BE2C (cell line): ENCODE results near the gene DCLK1.

ENCODE experiments used
- DNase-seq: peaks from one replicate; pipeline ENCODE4 v3.0.0-alpha.2; 2020
- H3K27me3 ChIP-seq: fragments of 250-450 bp; sonication (Bioruptor Pico); 2 replicates; pipeline ENCODE4 v1.5.1; 2020; ENCODE audit warnings: mild to moderate bottlenecking
- H3K36me3 ChIP-seq: fragments of 250-450 bp; sonication (Bioruptor Pico); 2 replicates; pipeline ENCODE4 v1.5.1; 2020; ENCODE audit warnings: mild to moderate bottlenecking
- H3K4me1 ChIP-seq: fragments of 250-450 bp; sonication (Bioruptor Pico); 2 replicates; pipeline ENCODE4 v1.5.1; 2020
- H3K4me3 ChIP-seq: 2 replicates; pipeline ENCODE4 v1.5.1; 2011; ENCODE audit warnings: low read depth, low read length
- H3K9me3 ChIP-seq: fragments of 250-450 bp; sonication (Bioruptor Pico); 2 replicates; pipeline ENCODE4 v1.5.1; 2020
- TF ChIP-seq, protein P1 (sequence below): IDR thresholded peaks from 2 replicates; pipeline ENCODE4 v1.5.1; 2012; ENCODE audit warnings: mild to moderate bottlenecking, low read depth, low read length

Gene DCLK1

DNA sequence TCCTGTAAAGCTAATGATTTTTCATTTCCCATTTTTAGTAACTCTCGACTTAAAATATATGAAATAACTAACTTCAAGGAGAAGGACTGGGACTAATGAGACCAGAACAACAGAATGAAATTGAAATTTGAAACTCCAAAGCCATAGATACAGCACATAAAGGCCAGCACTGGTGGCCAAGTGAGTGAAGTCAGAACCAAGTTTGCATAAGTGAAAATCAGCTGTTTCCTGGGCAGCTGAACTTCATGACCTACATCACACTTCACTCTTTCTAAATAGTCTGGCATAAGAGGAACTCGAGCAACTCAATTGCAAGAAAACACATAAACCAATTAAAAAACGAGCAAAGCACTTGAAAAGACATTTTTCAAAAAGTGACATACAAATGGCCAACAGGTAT is 84.5 kb downstream of the DCLK1 start:
- H3K4me1 ChIP-seq = peaks cover 5% of the 10 kb centered on the region
- TF ChIP-seq, protein P1, sequence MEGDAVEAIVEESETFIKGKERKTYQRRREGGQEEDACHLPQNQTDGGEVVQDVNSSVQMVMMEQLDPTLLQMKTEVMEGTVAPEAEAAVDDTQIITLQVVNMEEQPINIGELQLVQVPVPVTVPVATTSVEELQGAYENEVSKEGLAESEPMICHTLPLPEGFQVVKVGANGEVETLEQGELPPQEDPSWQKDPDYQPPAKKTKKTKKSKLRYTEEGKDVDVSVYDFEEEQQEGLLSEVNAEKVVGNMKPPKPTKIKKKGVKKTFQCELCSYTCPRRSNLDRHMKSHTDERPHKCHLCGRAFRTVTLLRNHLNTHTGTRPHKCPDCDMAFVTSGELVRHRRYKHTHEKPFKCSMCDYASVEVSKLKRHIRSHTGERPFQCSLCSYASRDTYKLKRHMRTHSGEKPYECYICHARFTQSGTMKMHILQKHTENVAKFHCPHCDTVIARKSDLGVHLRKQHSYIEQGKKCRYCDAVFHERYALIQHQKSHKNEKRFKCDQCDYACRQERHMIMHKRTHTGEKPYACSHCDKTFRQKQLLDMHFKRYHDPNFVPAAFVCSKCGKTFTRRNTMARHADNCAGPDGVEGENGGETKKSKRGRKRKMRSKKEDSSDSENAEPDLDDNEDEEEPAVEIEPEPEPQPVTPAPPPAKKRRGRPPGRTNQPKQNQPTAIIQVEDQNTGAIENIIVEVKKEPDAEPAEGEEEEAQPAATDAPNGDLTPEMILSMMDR = no peak
- no peak overlapping the region for H3K4me3 ChIP-seq
- DNase-seq = no peak
- H3K27me3 ChIP-seq = no peaks in the 10 kb centered on the region
- H3K36me3 ChIP-seq = no peaks in the 10 kb centered on the region
- H3K9me3 ChIP-seq = no peaks in the 10 kb centered on the region

- H3K4me1 ChIP-seq = peaks cover 5% of the 10 kb centered on the region
- TF ChIP-seq, protein P1 = no peak
- no peak for DNase-seq
- no peaks in the 10 kb centered on the region for H3K27me3 ChIP-seq
- H3K9me3 ChIP-seq = no peaks in the 10 kb centered on the region
- H3K4me3 ChIP-seq = no peak overlapping the region
- no peaks in the 10 kb centered on the region for H3K36me3 ChIP-seq
Measured at GRCh38 chr13:36038785-36039555, 92.2 kb downstream of the DCLK1 start.

DNA sequence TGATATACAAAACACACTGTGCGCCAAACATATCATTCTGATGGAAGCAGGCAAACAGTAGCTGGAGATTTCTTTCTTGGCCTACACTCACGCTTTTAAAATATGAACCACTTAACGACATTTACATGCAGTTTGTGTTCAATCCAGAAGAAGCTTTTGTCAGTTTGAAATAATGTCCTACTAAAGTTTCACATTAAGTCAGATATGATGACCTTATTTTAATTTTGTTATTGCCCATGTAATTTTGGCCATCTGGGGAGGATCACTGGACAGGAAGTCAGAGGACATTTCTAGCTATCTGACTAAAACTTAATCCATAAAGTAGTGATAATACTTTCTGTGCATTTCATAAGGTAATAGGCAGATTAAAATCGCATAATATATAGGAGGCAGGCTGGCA is 98.1 kb downstream of the DCLK1 start:
- Histone ChIP-seq H3K9me3 (no peaks in the 10 kb centered on the region), H3K4me3 (no peak overlapping the region), H3K27me3 (no peaks in the 10 kb centered on the region), H3K4me1 (peaks cover 17% of the 10 kb centered on the region), H3K36me3 (no peaks in the 10 kb centered on the region)
- DNase-seq = no peak
- TF ChIP-seq, protein P1 = no peak

DNA sequence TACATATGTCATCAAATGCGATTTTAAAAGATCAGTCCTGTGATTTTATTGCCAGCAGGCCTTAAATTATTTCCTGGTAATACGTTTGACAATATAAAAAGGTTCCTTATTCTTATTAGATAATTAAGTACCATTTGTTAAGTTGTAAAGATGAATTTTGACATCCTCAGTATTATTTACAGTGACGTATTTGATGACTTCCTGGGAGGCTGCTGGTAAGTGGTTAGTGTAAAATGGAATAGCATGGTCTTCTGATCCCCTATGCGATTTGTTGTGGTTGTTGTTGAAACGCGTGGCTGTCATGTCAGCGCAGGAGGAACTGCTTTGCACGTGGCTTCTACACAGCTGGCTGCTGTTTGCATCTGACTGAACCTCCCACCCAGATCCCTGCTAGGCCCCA is 99.7 kb downstream of the DCLK1 start:
- TF ChIP-seq, protein P1 = no peak
- Histone ChIP-seq H3K4me1 (peaks cover 17% of the 10 kb centered on the region), H3K36me3 (no peaks in the 10 kb centered on the region), H3K9me3 (no peaks in the 10 kb centered on the region), H3K4me3 (0 out of 2 replicates have a peak overlapping the region, but pooled peaks have one; percentile 21), H3K27me3 (no peaks in the 10 kb centered on the region)
- peak; percentile 69 for DNase-seq

- DNase-seq = peak; percentile 72
- Histone ChIP-seq H3K27me3 (no peaks in the 10 kb centered on the region), H3K36me3 (no peaks in the 10 kb centered on the region), H3K9me3 (no peaks in the 10 kb centered on the region), H3K4me1 (peaks cover 17% of the 10 kb centered on the region), H3K4me3 (peak overlapping the region; percentile 21; the same call in 1 of the 2 replicates)
- TF ChIP-seq, protein P1 = no peak
Measured at GRCh38 chr13:36030670-36031331, 100.4 kb downstream of the DCLK1 start.

GRCh38 chr13:36029166-36029565 is 102.0 kb downstream of the DCLK1 start:
- Histone ChIP-seq H3K9me3 (no peaks in the 10 kb centered on the region), H3K4me1 (peaks cover 17% of the 10 kb centered on the region), H3K36me3 (no peaks in the 10 kb centered on the region), H3K4me3 (no peak overlapping the region), H3K27me3 (no peaks in the 10 kb centered on the region)
- TF ChIP-seq, protein P1 = no peak
- DNase-seq = no peak
